T-cell (primary cell): ENCODE measurements around the gene CDHR1. TPM values are rescaled to one million over a fixed set of nuclear protein-coding genes. Genes with fewer than 3 reads are reported as not detected.

Source experiments
- ATAC-seq, 4 experiments: fragments of 200-7000 bp in 3 of 4; fragments of 150-1000 bp in 1 of 4; cut with Tn5 transposase; replicated peaks in 1 of 4; 1 replicate in 3 of 4; 2 replicates in 1 of 4; pipeline ENCODE4 v1.10.0; 2021; ENCODE audit warnings: moderate library complexity in 3 of 4, mild to moderate bottlenecking in 2 of 4, moderate number of reproducible peaks in 1 of 4
- CTCF ChIA-PET, 2 donors: fragments of 300-600 bp; sonication (Branson Sonifier 250); formaldehyde crosslinking; loops; one replicate each; lab custom pipeline; 2022; ENCODE audit warnings: antibody characterized with exemption in 2 of 2; lab: Charles Lee
- POLR2A ChIA-PET, 2 donors: fragments of 300-600 bp; sonication (Branson Sonifier 250); formaldehyde crosslinking; loops; one replicate each; lab custom pipeline; 2022; ENCODE audit warnings: antibody characterized with exemption in 2 of 2; lab: Charles Lee
- DNase-seq, 35 experiments: peaks; one replicate each; pipeline versions ENCODE4 v3.0.0 to v3.0.0-alpha.2; 2013 to 2023
- H3K27ac ChIP-seq: one replicate; pipeline ENCODE4 v1.5.1; 2013; ENCODE audit warnings: low read length
- H3K27me3 ChIP-seq, 2 experiments: replicated peaks in 1 of 2; 1 replicate in 1 of 2; 2 replicates in 1 of 2; pipeline versions ENCODE4 v1.6.1 to v1.7.0; 2013; ENCODE audit warnings: low read length in 1 of 2, mixed read lengths in 1 of 2; ENCODE audit not compliant: control insufficient read depth in 2 of 2, insufficient read depth in 2 of 2; ENCODE audit errors: extremely low read depth in 1 of 2
- H3K36me3 ChIP-seq, 2 donors: 1 replicate in 1 of 2; 2 replicates in 1 of 2; pipeline versions ENCODE4 v1.6.1 to v1.7.0; 2013; ENCODE audit warnings: low read length in 1 of 2; ENCODE audit not compliant: control insufficient read depth in 2 of 2, insufficient read depth in 1 of 2; ENCODE audit errors: extremely low read depth in 1 of 2
- H3K4me1 ChIP-seq, 2 experiments: 1 replicate in 1 of 2; 2 replicates in 1 of 2; pipeline versions ENCODE4 v1.6.1 to v1.7.0; 2013; ENCODE audit warnings: low read length in 2 of 2, mixed read lengths in 1 of 2; ENCODE audit not compliant: insufficient read depth in 2 of 2, control insufficient read depth in 1 of 2; ENCODE audit errors: extremely low read depth in 1 of 2
- H3K4me3 ChIP-seq, 2 donors: 1 replicate in 1 of 2; 2 replicates in 1 of 2; pipeline versions ENCODE4 v1.5.1 to v1.7.0; 2013; ENCODE audit warnings: mild to moderate bottlenecking in 2 of 2, low read length in 1 of 2, moderate library complexity in 1 of 2; ENCODE audit not compliant: control insufficient read depth in 1 of 2; ENCODE audit errors: extremely low read depth in 1 of 2
- H3K9me3 ChIP-seq: 2 replicates; pipeline ENCODE4 v1.7.0; 2013
- H3K27ac Mint-ChIP-seq, 2 donors: one replicate each; pipeline ENCODE4 v1.8.0; 2020 to 2021; ENCODE audit warnings: mild to moderate bottlenecking in 2 of 2, mixed read lengths in 2 of 2
- H3K27me3 Mint-ChIP-seq, 2 donors: one replicate each; pipeline ENCODE4 v1.8.0; 2021 to 2022; ENCODE audit warnings: mixed read lengths in 2 of 2
- H3K36me3 Mint-ChIP-seq: one replicate; pipeline ENCODE4 v1.8.0; 2021; ENCODE audit warnings: mixed read lengths
- H3K4me1 Mint-ChIP-seq, 3 donors: one replicate each; pipeline ENCODE4 v1.8.0; 2020 to 2022; ENCODE audit warnings: mixed read lengths in 3 of 3, mild to moderate bottlenecking in 1 of 3
- H3K4me3 Mint-ChIP-seq, 3 donors: one replicate each; pipeline ENCODE4 v1.8.0; 2020 to 2022; ENCODE audit warnings: mild to moderate bottlenecking in 3 of 3, mixed read lengths in 3 of 3, moderate library complexity in 3 of 3
- H3K9me3 Mint-ChIP-seq, 3 donors: one replicate each; pipeline ENCODE4 v1.8.0; 2020 to 2022; ENCODE audit warnings: mixed read lengths in 3 of 3
- WGBS: methylation state at CpG from one replicate; pipeline ENCODE4 v1.1.5; 2013; ENCODE audit warnings: missing lambda C conversion rate; ENCODE audit not compliant: insufficient coverage; 5-methylcytosine and 5-hydroxymethylcytosine counted together
- total RNA-seq, 35 experiments: library from RNA in 6 of 35; stranded (reverse) in 6 of 35; fragments of 120-200 nt in 1 of 35; gene quantifications; one replicate each; pipeline versions ENCODE4 v1.2.1 to v1.2.4 and lab custom pipeline; 2013 to 2026

The CDHR1 gene
- total RNA-seq, 5 donors from 2014 or later (not counting 1 experiment from before 2014, with no cell fraction given), result 0.41 to 2.1 (median 1.1) TPM

DNA sequence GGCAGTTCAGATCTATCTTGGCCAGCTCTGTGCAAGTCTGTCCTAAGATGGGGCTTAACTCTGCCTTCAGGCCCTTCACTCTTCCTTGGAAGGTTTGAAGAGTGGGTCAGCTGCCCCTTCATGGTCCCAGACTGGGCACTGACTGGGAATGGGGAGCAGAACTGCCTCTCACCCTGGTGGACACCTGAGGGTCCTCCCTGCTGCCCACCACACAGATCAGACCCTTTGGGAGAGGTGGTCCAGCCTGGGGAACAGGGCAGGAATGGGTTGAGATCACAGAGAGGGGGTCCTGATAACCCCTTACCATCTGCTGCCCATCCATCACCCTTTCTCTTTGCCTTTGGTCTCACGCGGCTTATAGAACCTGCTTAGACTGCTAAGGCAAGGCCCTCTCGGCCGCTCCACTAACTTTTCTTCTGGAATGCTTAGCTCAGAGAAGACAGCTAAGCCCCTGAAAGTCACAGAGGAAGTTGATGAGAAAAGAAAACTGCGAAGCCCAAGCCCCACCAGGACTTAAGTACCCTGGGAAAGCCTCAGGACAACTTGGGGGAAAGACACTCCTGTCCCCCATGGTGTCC, 402 bp upstream of the CDHR1 start:
- ChIA-PET POLR2A (interaction anchor here in 1 of 2 donors (0.7 kb wide), 1 partner anchor 54 kb away, joined by 4 read pairs; no protein-coding TSS in a partner anchor), CTCF (interaction anchor here in 1 of 2 donors (1.9 kb wide), 1 partner anchor 46 kb away, joined by 5 read pairs; no protein-coding TSS in a partner anchor)
- H3K4me3 ChIP-seq, result peak overlapping the region; percentile 35 to 63
- peaks cover 12 to 39% of the 10 kb centered on the region in 2 experiments for H3K4me1 ChIP-seq
- no peak for ATAC-seq
- H3K9me3 ChIP-seq, result no peaks in the 10 kb centered on the region
- peaks cover 4 to 43% of the 10 kb centered on the region in 2 experiments for H3K27me3 ChIP-seq
- H3K4me1 Mint-ChIP-seq, result peaks cover 16 to 25% (median 24%) of the 10 kb centered on the region in 3 donors
- DNase-seq, result no peak
- H3K9me3 Mint-ChIP-seq, result no peaks in the 10 kb centered on the region
- H3K27ac ChIP-seq, result no peak overlapping the region
- peak overlapping the region; percentile 50 to 62 (median 58) for H3K4me3 Mint-ChIP-seq
- no peaks in the 10 kb centered on the region for H3K36me3 Mint-ChIP-seq
- H3K27ac Mint-ChIP-seq, result no peak overlapping the region
- H3K27me3 Mint-ChIP-seq, result peaks cover 22 to 40% of the 10 kb centered on the region in 2 donors
- 52% methylated on average over 5 of the region's 5 CpGs for WGBS
- no peaks in the 10 kb centered on the region for H3K36me3 ChIP-seq

- Histone ChIP-seq H3K27me3 (peaks cover 4 to 43% of the 10 kb centered on the region in 2 experiments), H3K27ac (no peak overlapping the region), H3K9me3 (no peaks in the 10 kb centered on the region), H3K36me3 (no peaks in the 10 kb centered on the region), H3K4me3 (peak overlapping the region; percentile 49 to 63), H3K4me1 (peaks cover 12 to 37% of the 10 kb centered on the region in 2 experiments)
- H3K9me3 Mint-ChIP-seq, result no peaks in the 10 kb centered on the region
- ATAC-seq, result no peak
- ChIA-PET CTCF (interaction anchor here in 1 of 2 donors (1.9 kb wide), 1 partner anchor 47 kb away, joined by 5 read pairs; no protein-coding TSS in a partner anchor), POLR2A (no interaction called here)
- no peak overlapping the region for H3K27ac Mint-ChIP-seq
- H3K4me1 Mint-ChIP-seq, result peaks cover 14 to 24% (median 24%) of the 10 kb centered on the region in 3 donors
- WGBS, result 34% methylated on average over 40 of the region's 43 CpGs
- H3K27me3 Mint-ChIP-seq, result peaks cover 22 to 40% of the 10 kb centered on the region in 2 donors
- H3K4me3 Mint-ChIP-seq, result peak overlapping the region; percentile 58 to 62 (median 62)
- DNase-seq, result no peak
- H3K36me3 Mint-ChIP-seq, result no peaks in the 10 kb centered on the region
These were observed 900 bp downstream of the CDHR1 start for GRCh38 chr10:84195044-84195830.

DNA sequence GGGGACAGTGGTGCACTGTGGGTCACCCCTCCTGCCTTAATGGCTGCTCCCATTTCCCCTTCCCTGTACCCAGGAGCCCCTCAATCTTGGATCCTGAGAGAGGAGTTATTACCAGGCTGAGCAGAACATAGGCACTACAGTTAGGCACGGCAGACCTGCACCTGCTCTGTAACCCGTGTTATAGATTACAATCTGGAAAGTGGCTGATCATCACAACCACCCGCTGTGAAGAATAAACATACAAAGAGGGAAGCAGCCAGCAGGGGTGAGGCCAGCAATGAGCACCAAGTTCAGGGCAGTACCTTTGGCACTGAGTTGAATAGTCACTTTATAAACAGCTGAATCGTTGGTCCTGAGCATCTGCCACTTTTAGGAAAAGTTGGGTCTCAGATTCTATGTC, 1.7 kb downstream of the CDHR1 start:
- H3K36me3 Mint-ChIP-seq, result no peaks in the 10 kb centered on the region
- Histone ChIP-seq H3K9me3 (no peaks in the 10 kb centered on the region), H3K4me1 (peaks cover 5 to 29% of the 10 kb centered on the region in 2 experiments), H3K4me3 (no peak overlapping the region), H3K36me3 (no peaks in the 10 kb centered on the region), H3K27ac (no peak overlapping the region), H3K27me3 (peaks cover 4 to 43% of the 10 kb centered on the region in 2 experiments)
- DNase-seq (no peak), ATAC-seq (no peak)
- peaks cover 22 to 40% of the 10 kb centered on the region in 2 donors for H3K27me3 Mint-ChIP-seq
- POLR2A ChIA-PET, result no interaction called here
- H3K9me3 Mint-ChIP-seq, result no peaks in the 10 kb centered on the region
- CTCF ChIA-PET, result no interaction called here
- WGBS, result 39% methylated on average over 4 of the region's 4 CpGs
- H3K4me1 Mint-ChIP-seq, result peaks cover 5 to 16% (median 15%) of the 10 kb centered on the region in 3 donors
- peak overlapping the region in 1 of 3 donors; percentile 62 for H3K4me3 Mint-ChIP-seq
- H3K27ac Mint-ChIP-seq, result no peak overlapping the region

GRCh38 chr10:84196941-84197340, 2.6 kb downstream of the CDHR1 start:
- H3K4me1 ChIP-seq, result peaks cover 0 to 20% of the 10 kb centered on the region in 2 experiments
- DNase-seq, result no peak
- Mint-ChIP-seq H3K27me3 (peaks cover 22 to 40% of the 10 kb centered on the region in 2 donors), H3K27ac (no peak overlapping the region), H3K4me3 (no peak overlapping the region), H3K4me1 (peaks cover 0 to 10% (median 10%) of the 10 kb centered on the region in 3 donors), H3K36me3 (no peaks in the 10 kb centered on the region), H3K9me3 (no peaks in the 10 kb centered on the region)
- H3K27me3 ChIP-seq, result peaks cover 4 to 43% of the 10 kb centered on the region in 2 experiments
- ChIA-PET CTCF (no interaction called here), POLR2A (no interaction called here)
- 88% methylated on average over 4 of the region's 5 CpGs for WGBS
- no peak for ATAC-seq
- no peak overlapping the region for H3K4me3 ChIP-seq
- H3K27ac ChIP-seq, result no peak overlapping the region
- H3K36me3 ChIP-seq, result no peaks in the 10 kb centered on the region
- no peaks in the 10 kb centered on the region for H3K9me3 ChIP-seq

DNA sequence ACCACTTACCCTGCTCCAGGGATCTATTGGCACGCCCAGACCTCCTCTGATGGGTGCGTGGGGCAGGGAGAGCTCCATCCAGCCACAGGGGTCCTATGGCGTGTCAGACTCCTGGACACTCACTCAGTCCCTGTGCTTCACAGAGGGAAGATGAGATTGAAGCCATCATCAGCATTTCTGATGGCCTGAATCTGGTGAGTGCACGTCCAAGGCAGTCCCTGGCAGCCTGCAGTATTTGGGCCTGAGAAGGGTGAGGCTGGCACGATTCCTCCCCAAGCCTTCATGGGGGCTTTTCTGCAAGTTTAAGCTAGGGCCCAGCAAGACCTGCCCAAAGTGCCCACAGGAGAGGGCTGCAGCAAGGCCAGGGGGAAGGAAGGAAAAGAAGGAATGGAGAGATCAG, 3.3 kb downstream of the CDHR1 start:
- Histone ChIP-seq H3K27me3 (peaks cover 4 to 46% of the 10 kb centered on the region in 2 experiments), H3K4me3 (no peak overlapping the region), H3K9me3 (no peaks in the 10 kb centered on the region), H3K36me3 (no peaks in the 10 kb centered on the region), H3K27ac (no peak overlapping the region), H3K4me1 (peaks cover 0 to 19% of the 10 kb centered on the region in 2 experiments)
- 72% methylated on average over 5 of the region's 5 CpGs for WGBS
- Mint-ChIP-seq H3K4me1 (peaks cover 0 to 10% (median 10%) of the 10 kb centered on the region in 3 donors), H3K9me3 (no peaks in the 10 kb centered on the region), H3K27ac (no peak overlapping the region), H3K4me3 (no peak overlapping the region), H3K27me3 (peaks cover 22 to 44% of the 10 kb centered on the region in 2 donors), H3K36me3 (no peaks in the 10 kb centered on the region)
- ChIA-PET POLR2A (no interaction called here), CTCF (interaction anchor here in 1 of 2 donors (0.9 kb wide), 1 partner anchor 50 kb away, joined by 4 read pairs; no protein-coding TSS in a partner anchor)
- no peak for DNase-seq
- ATAC-seq, result no peak

GRCh38 chr10:84198206-84198915, 4.0 kb downstream of the CDHR1 start:
- Histone ChIP-seq H3K4me1 (peaks cover 0 to 19% of the 10 kb centered on the region in 2 experiments), H3K27ac (no peak overlapping the region), H3K36me3 (no peaks in the 10 kb centered on the region), H3K27me3 (peaks cover 4 to 45% of the 10 kb centered on the region in 2 experiments), H3K4me3 (no peak overlapping the region), H3K9me3 (no peaks in the 10 kb centered on the region)
- Mint-ChIP-seq H3K4me3 (no peak overlapping the region), H3K27me3 (peaks cover 22 to 38% of the 10 kb centered on the region in 2 donors), H3K9me3 (no peaks in the 10 kb centered on the region), H3K36me3 (no peaks in the 10 kb centered on the region), H3K4me1 (peaks cover 0 to 10% (median 10%) of the 10 kb centered on the region in 3 donors), H3K27ac (no peak overlapping the region)
- 78% methylated on average over 5 of the region's 7 CpGs for WGBS
- ChIA-PET CTCF (interaction anchor here (0.7 to 0.9 kb wide), 2 partner anchors 50 kb away, joined by 3 to 4 read pairs; no protein-coding TSS in a partner anchor), POLR2A (no interaction called here)
- DNase-seq (no peak), ATAC-seq (no peak)
